Measurements from ENCODE around the gene ACTA1. TPM values are rescaled to one million over a fixed set of nuclear protein-coding genes. Genes with fewer than 3 reads are reported as not detected.

The ACTA1 gene
- total RNA-seq, 1 experiment from 2014 or later, result not detected

DNA sequence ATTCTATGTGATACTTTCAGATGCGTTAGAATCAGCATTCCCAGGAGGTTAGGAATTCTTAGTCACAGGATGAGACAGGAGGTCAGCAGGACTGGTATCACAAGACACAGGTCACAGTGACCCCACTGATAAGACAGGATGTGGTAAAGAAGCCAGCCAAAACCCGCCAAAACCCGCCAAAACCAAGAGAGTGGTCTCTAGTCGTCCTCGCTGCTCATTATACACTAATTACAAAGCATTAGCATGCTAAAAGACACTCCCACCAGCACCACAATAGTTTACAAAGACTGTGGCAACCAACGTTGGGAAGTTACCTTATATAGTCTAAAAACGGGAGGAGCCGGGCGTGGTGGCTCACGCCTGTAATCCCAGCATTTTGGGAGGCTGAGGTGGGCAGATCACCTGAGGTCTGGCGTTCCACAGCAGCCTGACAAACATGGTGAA, 13.9 kb upstream of the ACTA1 start:
- intact Hi-C loops (cut with micrococcal nuclease; ENCODE audit: unreplicated experiment), result no loop called here
- BruUV-seq (replicated peaks), result no TSS peak
- Histone ChIP-seq H3K36me3 (ENCODE audit: insufficient read depth, low read length, poor library complexity, severe bottlenecking) (peaks cover 18% of the 10 kb centered on the region), H3K27ac (ENCODE audit: low read depth, low read length, poor library complexity, severe bottlenecking) (no peak overlapping the region), H3K4me1 (ENCODE audit: insufficient read depth, low read length, poor library complexity, severe bottlenecking) (no peaks in the 10 kb centered on the region), H3K27me3 (replicated peaks; ENCODE audit: insufficient read depth, low read depth, low read length, poor library complexity) (no peaks in the 10 kb centered on the region), H3K9me3 (ENCODE audit: low read depth, low read length, poor library complexity, severe bottlenecking) (no peaks in the 10 kb centered on the region), H3K4me3 (ENCODE audit: low read depth, low read length, poor library complexity, severe bottlenecking) (no peak overlapping the region)
- ChIA-PET POLR2A (ENCODE audit: low non-redundant PET) (no interaction called here), CTCF (no interaction called here)
- no peak for TF ChIP-seq CTCF (conservative IDR thresholded peaks at IDR 0.05; ENCODE audit: low read depth, low read length)
- TF ChIP-seq EZH2 (IDR thresholded peaks at IDR 0.05; ENCODE audit: borderline replicate concordance, low read depth, low read length, poor library complexity, severe bottlenecking), result no peak
- no peak for DNase-seq (ENCODE audit: low spot score)

DNA sequence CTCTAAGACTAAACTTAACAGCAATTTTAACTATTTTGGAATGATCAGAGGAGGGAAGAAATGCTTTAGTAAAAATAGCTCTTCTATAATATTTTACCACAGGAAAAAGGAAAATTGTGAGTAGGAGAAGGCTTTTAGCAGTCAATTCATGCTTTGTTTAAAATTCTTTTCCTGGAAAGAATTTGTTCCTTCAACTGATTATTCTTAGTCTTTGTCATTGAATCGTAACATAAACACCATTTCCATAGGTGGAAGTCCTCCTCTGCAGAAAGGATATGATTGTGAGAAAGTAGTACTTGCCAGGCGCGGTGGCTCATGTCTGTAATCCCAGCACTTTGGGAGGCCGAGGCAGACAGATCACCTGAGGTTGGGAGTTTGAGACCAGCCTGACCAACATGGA, 11.9 kb upstream of the ACTA1 start:
- CTCF ChIA-PET, result no interaction called here
- intact Hi-C loops (cut with micrococcal nuclease; ENCODE audit: unreplicated experiment), result no loop called here
- Histone ChIP-seq H3K27me3 (replicated peaks; ENCODE audit: insufficient read depth, low read depth, low read length, poor library complexity) (no peaks in the 10 kb centered on the region), H3K36me3 (ENCODE audit: insufficient read depth, low read length, poor library complexity, severe bottlenecking) (peaks cover 15% of the 10 kb centered on the region), H3K4me3 (ENCODE audit: low read depth, low read length, poor library complexity, severe bottlenecking) (no peak overlapping the region), H3K4me1 (ENCODE audit: insufficient read depth, low read length, poor library complexity, severe bottlenecking) (no peaks in the 10 kb centered on the region), H3K27ac (ENCODE audit: low read depth, low read length, poor library complexity, severe bottlenecking) (no peak overlapping the region), H3K9me3 (ENCODE audit: low read depth, low read length, poor library complexity, severe bottlenecking) (no peaks in the 10 kb centered on the region)
- POLR2A ChIA-PET (ENCODE audit: low non-redundant PET), result no interaction called here
- no peak for TF ChIP-seq CTCF (conservative IDR thresholded peaks at IDR 0.05; ENCODE audit: low read depth, low read length)
- TF ChIP-seq EZH2 (IDR thresholded peaks at IDR 0.05; ENCODE audit: borderline replicate concordance, low read depth, low read length, poor library complexity, severe bottlenecking), result no peak
- BruUV-seq (replicated peaks), result no TSS peak
- DNase-seq (ENCODE audit: low spot score), result no peak

- ChIA-PET POLR2A (ENCODE audit: low non-redundant PET) (no interaction called here), CTCF (no interaction called here)
- BruUV-seq (replicated peaks), result no TSS peak
- H3K27me3 ChIP-seq (replicated peaks; ENCODE audit: insufficient read depth, low read depth, low read length, poor library complexity), result no peaks in the 10 kb centered on the region
- no peaks in the 10 kb centered on the region for H3K4me1 ChIP-seq (ENCODE audit: insufficient read depth, low read length, poor library complexity, severe bottlenecking)
- TF ChIP-seq CTCF (conservative IDR thresholded peaks at IDR 0.05; ENCODE audit: low read depth, low read length), result no peak
- no peak for TF ChIP-seq EZH2 (IDR thresholded peaks at IDR 0.05; ENCODE audit: borderline replicate concordance, low read depth, low read length, poor library complexity, severe bottlenecking)
- no peak overlapping the region for H3K27ac ChIP-seq (ENCODE audit: low read depth, low read length, poor library complexity, severe bottlenecking)
- no peak for DNase-seq (ENCODE audit: low spot score)
- intact Hi-C loops (cut with micrococcal nuclease; ENCODE audit: unreplicated experiment), result no loop called here
- H3K36me3 ChIP-seq (ENCODE audit: insufficient read depth, low read length, poor library complexity, severe bottlenecking), result peaks cover 12% of the 10 kb centered on the region
- H3K4me3 ChIP-seq (ENCODE audit: low read depth, low read length, poor library complexity, severe bottlenecking), result no peak overlapping the region
- H3K9me3 ChIP-seq (ENCODE audit: low read depth, low read length, poor library complexity, severe bottlenecking), result no peaks in the 10 kb centered on the region
Measured at GRCh38 chr1:229440851-229441537, 7.1 kb upstream of the ACTA1 start.

All from A673 (cell line).